Stimulated activated naive CD8-positive, alpha-beta T cell treated with anti-CD3 and anti-CD28 coated beads, Interleukin-15, Interleukin-2, amounts not matched to agents 100 U/mL and 50 U/mL, for 24 hours (primary cell): ENCODE data around the gene HSPA14.
"Not testable (repeated sequence)": the region's sequence is repeated elsewhere in the genome, so short reads cannot be mapped to it uniquely, and the experiment has no call there.

ENCODE experiments used
- ATAC-seq: fragments of 150-1000 bp; cut with Tn5 transposase; one replicate; pipeline ENCODE4 v1.10.0; 2021
- DNase-seq: peaks from one replicate; pipeline ENCODE4 v3.0.0; 2021

The HSPA14 gene

DNA sequence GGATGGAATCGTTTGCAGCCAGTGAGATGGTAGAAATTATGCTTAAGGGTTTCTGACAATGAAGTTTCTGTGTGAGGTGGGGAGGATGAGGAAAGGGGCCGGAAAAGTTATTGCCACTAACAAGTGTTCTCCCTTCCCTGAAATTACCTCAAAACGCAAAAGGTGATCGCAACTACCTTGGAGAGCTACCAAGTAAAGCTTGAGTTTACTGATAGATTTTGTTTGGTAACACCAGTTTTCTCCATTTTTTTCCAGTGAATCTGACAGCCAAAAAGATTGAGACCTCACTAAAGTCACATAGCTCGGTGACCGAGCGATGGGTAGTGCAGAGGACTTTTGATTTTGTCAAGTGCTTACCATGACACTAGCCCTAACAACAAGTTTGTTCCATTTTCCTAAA, 42.1 kb downstream of the HSPA14 start:
- ATAC-seq = no peak
- no peak for DNase-seq

DNA sequence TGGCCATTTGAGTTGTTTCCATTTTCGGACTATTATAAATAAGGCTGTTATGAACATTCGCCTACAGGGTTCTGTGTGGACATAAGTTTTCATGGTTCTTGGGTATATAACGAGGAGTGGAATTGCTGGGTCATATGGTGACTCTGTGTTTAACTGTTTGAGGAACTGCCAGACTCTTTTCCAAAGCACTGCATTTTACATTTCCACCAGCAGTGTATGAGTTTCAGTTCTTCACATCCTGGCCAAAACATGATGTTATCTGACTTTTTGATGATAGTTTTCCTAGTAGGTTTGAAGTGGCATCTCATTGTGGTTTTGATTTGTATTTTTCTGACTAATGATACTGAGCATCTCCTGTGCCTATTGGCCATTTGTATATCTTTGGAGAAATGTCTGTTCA, 46.0 kb downstream of the HSPA14 start:
- ATAC-seq = peak; percentile 80

GRCh38 chr10:14889318-14889717, 51.2 kb downstream of the HSPA14 start:
- DNase-seq = no peak
- ATAC-seq = peak; percentile 65

More for the DNA sequence above, 46.0 kb downstream of the HSPA14 start:
- DNase-seq = no peak

DNA sequence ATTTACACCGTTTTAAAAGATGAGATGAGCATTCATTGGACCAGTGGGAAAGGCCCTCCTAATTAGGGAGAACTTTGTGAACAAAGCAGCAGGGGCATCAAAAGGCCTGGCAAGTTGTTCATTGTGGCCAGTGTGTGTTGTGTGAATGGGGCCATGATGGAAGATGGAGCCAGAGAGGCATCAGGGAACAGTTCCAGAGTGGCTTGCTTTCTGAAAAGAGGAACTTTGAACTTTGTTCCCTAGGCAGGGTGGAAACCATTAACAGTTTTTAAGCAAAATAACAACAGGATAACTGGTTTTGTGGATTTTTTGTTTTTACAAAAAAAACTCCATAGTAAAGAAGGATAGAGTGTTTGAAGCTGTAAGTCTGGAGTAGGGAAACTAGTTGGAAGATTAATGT, 53.0 kb downstream of the HSPA14 start:
- no peak for ATAC-seq
- no peak for DNase-seq

DNA sequence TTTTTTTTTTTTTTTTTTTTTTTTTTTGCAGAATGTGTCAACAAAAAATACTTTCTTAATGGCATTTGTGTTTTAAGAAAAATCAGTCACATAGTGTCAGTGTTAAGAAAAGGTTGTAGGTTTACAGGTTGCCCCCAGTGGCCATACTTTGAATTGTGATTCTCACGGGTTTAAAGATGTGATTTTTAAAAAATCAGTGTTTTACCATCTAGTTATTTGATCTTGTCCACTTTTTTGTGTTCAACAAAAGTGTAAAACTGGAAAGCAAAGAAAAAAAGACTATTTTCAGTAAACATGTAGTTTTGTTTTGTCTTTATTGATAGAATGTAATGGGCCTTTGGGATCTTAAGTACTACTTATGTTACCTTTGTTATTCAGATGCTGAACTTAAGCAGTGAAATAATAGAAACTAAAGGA, 66.2 kb downstream of the HSPA14 start:
- no peak for ATAC-seq
- no peak for DNase-seq

DNA sequence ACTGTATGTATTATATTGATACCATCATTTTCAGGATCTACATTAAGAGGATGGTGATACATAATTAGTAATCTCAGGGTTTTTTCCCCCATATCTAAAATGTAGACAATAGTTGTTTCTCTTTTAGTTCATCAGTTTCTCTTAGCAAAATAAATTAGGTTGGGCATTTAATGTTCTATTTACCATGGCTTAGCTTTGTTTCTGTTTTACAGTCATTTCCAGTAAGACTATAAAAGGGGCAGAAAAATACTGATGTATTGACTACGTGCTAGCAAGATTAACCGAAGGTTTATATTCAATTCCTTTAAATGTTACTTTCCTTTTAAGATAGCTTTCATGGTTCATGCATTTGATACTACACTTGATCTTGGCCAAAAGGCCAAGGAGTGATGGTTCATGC, 66.8 kb downstream of the HSPA14 start:
- ATAC-seq (no peak), DNase-seq (no peak)

- DNase-seq (no peak), ATAC-seq (no peak)
Measured at GRCh38 chr10:14905890-14906289, 67.8 kb downstream of the HSPA14 start.

- no peak for ATAC-seq
- no peak for DNase-seq
Measured at GRCh38 chr10:14906765-14907164, 68.7 kb downstream of the HSPA14 start.

GRCh38 chr10:14907591-14907990, 69.5 kb downstream of the HSPA14 start:
- DNase-seq, ATAC-seq: not testable (repeated sequence)

DNA sequence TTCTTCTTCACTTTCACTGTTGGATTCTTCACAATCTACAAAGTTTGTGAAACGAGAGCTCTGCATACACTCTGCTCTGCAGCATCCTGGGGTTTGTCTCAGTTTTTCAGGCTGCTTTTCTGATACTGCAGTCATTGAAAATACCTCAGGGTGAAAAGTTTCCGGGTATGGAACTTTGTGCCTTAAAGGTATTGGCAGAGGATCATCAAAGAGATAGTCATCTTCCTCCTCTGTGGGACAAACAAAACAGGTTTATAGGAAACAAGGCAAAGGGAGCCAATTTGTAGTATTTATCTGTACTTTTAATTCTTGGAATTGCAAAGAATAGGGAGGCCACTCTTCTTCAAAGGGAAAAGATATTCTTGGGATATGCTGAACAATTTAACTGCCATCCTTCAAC, 71.0 kb downstream of the HSPA14 start:
- DNase-seq (no peak), ATAC-seq (no peak)

- DNase-seq (no peak), ATAC-seq (no peak)
Measured at GRCh38 chr10:14910953-14911352, 72.8 kb downstream of the HSPA14 start.

DNA sequence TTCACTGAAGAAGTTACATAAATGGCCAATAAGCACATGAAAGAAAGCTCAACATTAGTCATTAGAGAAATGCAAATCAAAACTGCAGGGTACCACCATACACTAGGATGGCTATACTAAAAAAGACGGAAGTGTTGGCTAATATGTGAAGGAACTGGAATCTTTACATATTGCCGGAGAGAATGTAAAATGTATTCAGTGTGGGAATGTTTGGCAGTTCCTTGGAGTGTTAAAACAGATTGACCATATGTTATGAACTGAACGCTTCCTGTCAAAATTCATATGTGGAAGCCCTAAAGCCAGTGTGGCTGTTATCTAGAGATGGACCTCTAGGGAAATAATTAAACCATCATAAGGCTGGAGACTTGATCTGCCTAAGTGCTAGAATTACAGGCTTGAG, 73.7 kb downstream of the HSPA14 start:
- ATAC-seq = no peak
- DNase-seq = no peak

DNA sequence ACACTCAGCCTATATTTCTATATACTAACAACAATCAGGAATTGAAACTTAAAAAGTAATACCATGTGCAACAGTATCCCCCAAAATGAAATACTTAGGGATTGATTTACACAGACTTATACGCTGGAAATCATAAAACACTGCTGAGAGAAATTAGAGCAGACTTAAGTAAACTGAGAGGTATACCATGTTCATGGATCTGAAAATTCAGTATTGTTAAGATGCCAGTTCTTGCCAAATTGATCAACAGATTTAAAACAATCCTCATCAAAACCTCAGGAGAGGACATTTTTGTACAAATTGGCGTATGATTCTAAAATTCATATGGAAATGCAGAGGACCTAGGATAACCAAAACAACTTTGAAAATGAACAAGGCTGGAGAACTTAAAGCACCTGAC, 78.5 kb downstream of the HSPA14 start:
- ATAC-seq (no peak), DNase-seq (no peak)

- ATAC-seq (no peak), DNase-seq (no peak)
Measured at GRCh38 chr10:14917827-14918226, 79.7 kb downstream of the HSPA14 start.

DNA sequence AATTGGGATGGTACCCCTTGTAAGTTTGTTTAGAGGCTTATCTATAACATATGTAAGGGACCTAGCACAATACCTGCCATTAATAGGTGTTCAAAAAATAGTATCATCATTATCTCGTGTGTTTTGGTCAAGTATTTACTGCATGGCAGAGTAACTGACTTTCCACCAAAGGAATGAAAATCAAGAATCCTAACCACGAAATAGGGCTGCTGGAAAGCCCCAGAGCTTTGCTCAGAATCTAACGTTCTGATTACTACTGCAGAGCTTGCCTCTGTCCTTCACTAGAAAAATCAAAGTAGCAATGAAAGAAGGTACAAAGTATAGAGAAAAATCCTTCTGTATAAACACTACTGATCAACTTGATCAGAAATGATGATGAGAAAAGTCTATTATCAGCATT, 80.9 kb downstream of the HSPA14 start:
- ATAC-seq (no peak), DNase-seq (no peak)
